Measurements from ENCODE around the gene PDK1.

The PDK1 gene

DNA sequence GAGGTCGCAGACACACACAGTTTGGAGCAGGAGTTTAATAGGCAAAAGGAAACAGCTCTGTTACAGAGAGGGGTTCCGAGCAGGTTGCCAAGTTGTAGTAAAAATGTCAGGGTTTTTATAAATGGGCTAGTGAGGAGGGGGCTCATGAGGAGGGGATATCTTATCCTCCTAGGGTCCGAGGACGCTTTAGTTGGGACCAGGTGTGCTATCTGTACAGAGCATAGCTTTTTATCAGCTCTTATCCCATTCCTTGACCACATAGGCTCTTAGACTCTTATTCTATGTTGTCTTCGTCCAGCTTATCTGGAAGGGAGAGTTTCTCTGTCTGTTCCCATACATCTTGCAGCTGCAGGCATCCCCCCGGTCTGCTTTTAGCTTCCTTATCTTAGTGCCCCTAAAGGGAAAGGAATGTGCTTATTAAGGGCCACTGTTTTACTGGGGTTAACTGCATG is 44.7 kb downstream of the PDK1 start:
- DNase-seq, result no peak

DNA sequence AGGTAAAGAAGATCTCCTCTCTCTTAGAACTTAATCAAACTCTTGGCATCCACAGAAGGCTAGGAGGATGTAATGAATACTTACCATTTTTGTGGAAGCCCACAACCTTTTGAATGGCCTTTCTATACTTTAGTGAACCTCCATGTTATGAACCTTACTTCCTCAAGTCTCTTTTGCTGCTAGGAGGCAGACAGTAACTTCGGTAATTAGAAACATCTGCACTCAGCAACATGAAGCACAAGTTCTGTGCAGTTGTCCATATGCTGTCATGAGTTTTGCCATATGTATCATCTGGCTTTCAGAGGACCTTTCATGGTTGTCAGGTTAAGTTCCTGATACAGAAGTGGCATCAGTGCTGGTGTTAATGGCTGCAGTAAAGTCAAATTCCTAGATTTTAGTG is 50.4 kb downstream of the PDK1 start:
- DNase-seq, result no peak

DNA sequence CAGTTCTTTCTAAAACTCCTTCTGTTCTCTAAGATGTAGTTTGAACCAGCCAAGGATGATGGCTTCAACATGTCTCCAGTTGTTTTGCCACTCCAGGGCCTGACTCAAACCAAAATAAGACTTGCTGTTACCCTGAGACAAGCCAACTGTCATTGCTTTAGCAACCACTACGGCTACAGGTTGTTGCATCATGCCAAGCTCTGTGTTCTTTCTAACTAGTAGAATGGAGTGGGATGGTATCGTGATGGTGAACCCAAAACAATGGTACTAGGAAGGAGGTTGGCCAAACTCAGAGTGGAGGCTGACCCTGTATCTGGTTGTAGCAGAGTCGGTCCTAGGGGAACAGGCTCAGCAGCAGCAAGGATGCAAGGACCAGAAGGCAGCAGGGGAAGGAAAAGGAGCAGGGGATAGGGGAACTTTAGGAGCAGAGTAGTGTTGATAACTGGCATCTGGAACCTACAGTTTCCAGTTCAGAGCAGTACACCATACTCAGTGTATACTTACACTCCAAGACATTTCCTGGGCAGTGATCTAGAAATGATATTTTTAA is 51.6 kb downstream of the PDK1 start:
- DNase-seq, result no peak

DNA sequence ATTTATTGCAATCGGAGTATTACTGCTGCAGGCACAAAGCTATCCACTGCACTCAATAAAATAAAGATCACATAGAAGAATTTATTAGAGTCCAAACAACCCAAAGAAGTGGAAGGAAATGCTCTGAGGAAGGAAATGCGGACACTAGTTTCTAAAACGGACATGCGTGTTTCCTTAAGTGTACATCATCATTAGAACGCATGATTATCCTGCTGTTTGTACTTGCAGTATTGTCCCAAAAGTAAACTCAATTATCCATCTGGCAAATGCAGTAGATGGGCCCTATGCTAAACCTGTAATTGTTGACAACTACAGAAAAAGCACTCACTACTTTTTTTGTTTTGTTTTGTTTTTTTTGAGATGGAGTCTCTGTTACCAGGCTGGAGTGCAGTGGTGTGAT is 53.6 kb downstream of the PDK1 start:
- no peak for DNase-seq

DNA sequence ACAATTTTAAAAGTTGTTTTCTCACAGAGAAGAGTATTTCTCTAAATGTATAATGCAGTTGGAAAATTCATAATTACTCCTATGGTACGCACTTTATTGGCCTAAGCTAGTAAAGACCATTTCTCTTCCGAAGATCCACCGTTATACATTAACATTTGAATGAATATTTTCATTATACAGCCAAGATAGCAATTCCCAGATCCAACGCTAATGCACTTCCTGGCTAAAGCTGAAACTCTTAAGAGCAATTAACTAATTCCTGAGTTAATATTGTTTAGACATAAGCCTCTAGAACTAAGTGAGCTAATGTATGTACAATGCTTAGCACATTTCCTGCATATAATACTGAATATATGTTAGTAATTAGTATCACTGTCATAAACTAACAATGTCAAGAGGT is 56.2 kb downstream of the PDK1 start:
- DNase-seq, result no peak

DNA sequence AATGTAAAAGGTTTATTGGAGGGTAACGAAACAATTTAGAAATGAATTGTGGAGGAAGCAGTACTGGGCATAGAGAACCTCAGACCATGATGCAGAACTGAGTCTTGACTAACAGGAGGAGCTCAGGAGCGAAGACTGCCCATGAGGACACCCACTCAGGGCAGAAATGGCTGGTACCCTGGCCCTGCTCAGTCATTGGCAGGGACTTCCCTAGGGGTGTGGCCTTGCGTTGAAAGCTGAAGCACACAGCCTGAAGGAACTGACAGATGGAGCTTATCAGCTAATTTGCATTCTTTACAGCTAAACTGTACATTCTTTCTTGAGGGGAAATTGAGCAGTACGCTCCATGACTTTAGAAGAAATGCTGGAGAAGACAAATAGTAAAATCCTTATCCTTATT is 57.1 kb downstream of the PDK1 start:
- no peak for DNase-seq

DNA sequence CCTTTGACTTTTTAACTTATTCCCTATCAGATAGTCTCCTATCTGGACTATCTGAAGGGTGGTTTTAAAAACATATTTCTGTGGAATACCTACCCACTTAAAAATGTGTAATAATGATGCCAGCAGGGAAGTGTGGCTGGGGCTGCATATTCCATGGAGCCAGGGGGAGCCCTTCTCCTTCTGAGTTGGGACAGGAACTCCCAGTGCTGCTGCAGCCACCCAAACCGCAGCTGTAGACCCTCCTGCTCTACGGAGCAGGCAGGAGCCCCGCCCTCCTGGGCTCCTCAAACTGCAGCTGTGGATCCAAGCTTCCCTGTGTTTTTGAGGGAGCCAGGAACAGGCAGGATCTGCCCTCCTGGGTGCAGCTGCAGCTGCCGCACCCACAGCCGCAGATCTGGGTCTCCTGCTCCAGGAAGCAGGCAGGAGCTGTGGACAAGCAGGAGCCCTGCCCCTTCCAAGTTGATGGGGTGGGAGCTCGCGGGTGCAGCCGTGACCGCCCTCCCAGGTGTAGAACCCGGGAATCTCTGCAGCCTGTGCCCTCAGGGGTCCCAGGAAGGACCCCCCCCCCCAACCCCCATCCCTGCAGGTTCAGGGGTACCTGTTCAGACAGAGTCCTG is 57.8 kb downstream of the PDK1 start:
- DNase-seq, result no peak

DNA sequence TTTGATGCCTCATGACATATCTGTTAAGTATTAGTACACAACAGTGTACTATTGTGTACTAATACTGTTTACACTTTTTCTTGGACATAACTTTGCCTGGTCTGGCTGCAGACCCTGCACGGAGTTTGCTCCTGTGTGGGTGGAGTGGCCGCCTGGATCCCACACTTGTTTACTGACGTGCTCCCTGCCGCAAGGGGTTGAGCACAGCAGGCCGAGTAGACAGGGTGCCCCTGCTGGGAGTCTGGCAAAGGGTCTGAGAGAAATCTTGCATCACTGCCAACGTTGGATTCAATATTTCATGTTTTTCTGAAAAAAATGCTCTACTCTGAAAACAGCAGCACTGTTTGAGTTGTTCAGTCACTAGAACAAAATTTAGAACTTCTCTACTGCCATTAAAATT is 59.0 kb downstream of the PDK1 start:
- no peak for DNase-seq

DNA sequence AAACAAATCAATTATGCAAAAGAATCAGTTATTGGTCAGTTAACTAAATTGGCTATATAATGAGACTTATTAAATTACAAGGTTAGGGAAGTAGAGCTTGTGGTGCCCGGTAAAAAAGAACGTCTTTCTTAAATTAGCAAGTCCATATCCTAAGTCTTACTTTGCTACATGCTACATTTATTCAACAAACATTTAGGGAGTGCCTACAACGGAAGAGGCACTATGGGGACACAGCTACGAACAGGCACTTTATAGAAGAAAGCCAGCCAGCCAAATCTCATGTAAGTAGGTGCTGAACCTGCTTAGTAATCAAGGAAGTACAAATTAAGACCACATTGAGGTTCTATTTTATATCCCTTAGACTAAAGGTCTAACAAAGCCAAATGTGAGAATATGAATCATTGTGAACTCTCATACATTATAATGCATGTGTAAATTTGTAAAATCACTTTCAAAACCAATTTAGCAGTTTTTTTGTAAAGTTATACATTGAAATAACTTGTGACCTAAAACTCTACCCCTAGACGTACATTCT is 59.9 kb downstream of the PDK1 start:
- DNase-seq, result no peak

DNA sequence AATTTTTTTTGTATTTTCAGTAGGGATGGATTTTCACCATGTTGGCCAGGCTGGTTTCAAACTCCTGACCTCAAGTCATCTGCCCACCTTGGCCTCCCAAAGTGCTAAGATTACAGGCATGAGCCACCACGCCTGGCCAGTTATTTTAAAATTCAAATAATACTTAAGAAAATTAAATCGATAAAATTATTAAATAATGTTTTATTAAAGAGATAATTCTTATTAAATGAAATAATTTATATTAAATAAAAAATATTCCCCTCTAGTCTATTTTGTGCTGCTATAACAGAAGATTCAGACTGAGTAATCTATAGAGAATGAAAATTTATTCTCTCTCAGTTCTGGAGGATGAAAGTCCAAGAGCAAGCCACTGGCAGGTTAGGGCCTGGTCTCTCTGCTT is 61.2 kb downstream of the PDK1 start:
- no peak for DNase-seq

DNA sequence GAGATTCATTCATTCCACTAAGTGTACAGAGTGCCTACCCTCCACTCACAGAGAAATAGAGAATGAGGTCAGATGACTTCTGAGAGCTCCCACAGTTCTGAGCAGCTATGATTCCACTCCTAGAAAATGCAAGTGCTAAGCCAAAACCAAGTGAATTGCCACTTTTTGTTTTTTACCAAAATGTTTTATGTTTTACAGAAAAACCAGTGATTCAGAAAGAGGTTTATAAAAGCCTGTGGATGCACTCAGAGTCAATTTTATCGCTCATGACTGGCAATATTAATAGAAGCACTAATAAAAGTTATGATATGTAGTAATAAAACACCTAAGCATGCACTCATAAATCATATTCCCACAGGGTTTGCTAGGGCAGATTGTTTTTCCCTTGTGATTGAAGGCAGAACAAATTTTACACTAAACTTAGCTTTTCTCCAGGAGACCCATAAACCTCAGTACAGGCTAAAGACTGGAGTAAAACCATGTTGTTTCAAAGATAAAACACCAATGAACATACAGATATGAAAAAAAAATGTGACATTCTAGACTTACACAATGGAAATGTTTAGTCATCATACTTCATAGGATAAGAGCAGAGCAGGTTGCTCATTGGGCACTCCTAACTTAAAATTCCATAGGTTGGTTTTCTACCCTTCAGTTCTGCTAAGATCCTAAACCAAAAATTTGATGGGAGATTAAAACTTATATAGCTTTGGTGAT is 67.5 kb downstream of the PDK1 start:
- no peak for DNase-seq

DNA sequence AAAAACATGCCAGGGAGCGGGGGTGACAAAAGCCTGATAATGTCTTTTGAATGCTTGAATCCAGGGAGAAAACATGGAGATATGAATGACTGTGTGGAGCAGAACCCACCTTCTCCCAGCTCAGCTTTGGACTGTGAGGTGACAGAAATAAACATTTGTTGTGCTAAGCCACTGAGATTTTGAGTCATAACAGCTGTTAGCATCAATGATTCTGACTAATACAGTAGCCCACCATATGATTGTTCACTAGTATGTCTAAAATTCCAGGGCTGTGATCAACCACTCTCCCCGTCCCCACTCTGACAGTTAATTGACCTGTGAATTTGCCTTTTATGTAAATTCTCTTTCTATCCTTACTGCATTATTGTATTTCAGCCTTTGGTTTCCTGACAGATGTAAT is 69.1 kb downstream of the PDK1 start:
- DNase-seq, result no peak

DNA sequence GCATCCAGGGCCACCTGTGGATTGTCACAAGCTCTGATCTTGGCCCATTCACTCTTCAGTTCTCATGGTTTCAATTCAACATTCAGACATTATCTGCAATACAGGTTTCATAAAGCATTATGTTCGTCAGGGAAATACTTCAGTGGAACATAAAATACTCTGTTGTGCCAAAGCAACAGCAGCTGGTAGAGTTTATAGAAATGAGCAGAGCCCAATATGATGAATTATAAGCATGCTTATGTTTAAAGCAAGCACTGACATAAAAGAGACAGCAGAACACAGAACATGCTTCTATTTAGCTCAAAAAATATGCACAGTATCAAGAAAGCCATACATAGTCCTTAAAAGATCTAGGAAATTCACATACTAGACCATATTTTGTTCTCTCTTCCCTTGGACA is 71.3 kb downstream of the PDK1 start:
- no peak for DNase-seq

DNA sequence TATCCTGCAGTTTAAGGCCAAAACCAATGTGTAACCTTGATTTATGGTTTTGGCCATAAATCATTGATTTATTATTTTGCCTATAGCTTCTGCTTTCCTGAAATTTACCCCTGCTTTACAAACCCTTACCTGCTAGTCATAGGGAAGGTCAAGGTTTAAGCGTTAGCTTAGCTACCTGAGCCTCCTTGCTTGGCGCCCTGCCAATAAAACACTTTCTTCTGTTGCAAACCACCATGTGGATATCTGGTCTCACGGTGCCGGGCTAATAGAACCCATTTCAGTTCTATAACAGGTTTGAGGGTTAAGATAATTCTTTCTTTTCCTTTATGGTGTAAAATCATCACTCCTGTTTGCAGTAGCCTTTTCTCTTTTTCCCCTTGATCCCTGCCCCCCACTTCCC is 72.2 kb downstream of the PDK1 start:
- no peak for DNase-seq

DNA sequence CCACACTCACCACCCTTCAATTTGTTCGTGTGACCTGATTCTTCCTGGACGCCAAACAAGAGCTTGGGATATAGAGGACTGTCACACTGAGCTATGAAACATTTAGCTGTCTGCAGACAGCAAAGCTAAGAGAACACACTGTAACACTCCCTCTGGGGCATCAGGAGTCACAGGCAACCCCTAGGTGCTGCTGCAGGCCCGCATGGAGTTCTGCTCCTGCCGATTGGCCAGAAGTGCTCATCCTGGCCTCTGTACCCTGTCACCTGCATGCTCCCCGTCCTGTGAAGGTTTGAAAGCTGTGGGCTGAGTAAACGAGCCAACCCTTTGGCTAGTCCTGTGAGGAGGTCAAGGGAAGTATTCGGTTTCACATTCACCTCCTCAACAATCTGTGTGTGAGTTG is 73.7 kb downstream of the PDK1 start:
- DNase-seq, result no peak

DNA sequence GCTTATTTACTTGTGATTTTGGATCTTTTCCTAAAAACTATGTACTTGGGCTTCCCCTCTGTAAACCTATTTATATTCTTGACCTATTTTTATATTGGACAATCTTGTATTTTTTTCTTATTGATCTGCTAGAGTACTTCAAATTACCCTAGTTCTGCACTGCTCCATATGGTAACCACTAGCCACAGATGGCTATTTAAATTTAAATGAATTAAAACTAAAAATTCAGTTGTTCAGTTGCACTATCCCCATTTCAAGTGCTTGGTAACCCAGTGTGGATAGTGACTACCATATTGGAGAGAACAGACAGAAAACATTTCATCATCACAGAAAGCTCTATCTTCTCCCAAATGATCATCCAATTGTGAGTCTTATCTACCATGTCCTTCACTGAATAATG is 74.3 kb downstream of the PDK1 start:
- no peak for DNase-seq

DNA sequence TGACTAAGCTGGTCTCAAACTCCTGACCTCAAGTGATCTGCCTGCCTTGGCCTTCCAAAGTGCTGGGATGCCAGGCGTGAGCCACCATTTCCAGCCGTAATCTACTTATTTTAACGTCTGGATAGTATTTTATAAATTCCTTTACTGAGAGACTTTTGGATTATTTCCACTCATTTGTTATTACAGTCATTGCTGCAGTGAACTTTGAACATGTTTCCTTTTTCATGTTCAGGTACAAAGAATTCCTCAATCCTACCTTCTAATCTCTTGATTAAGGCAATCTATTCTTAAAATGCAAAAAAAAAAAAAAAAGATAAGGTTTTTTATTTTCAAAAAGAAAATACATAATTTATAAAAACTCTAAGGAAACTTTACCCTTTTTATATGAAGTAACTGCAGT is 78.6 kb downstream of the PDK1 start:
- no peak for DNase-seq

DNA sequence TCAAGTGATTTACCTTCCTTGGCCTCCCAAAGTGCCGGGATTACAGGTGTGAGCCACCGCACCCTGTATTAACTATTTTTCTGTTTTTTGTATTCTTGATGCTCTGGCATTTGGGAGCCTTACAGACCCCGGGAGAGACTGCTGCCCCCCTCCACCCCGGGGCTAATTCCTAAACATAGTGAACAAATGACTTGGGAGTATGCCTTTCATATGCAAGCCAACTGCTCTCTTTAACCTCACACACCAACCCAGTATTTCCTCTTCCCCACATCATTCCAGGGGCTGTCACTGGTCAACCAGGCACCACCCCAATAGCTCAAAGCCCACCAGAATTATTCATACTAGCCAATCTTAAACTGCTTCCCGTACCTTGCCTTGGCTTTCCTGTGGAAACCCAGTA is 79.7 kb downstream of the PDK1 start:
- no peak for DNase-seq

DNA sequence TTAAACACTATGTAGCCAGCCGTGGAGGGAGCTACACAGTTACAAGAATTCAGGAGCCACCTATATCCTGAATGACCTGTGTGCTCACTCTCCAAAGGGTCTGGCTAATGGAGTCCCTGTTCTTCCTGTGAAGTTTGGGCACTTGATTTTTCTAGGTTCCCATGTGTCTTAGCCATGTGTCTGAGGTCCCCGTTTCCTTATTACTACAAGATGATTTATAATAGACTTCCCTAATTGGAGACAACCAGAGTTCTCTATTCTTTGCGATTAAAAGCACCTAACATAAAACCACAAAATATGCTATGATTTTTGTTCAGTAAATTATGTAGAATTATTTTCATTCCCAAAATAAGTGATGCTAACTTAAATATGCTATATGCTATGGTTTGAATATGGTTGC is 83.4 kb downstream of the PDK1 start:
- no peak for DNase-seq

DNA sequence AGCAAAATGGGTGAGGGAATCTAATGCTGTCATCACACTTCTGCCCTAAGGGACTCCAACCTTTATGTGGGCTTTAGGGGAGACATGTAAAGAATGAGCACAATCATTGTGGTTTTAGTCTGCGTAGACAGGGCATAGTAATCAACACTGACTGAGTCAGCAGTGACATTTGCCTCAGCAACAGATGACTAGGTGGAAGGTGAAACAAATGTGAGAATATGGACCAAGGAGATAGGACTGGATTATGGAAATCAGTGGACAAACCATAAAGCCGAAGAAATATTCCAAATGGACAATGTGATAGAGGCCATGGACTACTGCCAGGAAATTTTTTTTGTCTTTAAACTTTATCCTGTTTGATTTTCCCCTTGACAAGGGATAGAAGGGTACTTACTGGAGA is 83.9 kb downstream of the PDK1 start:
- DNase-seq, result no peak

DNA sequence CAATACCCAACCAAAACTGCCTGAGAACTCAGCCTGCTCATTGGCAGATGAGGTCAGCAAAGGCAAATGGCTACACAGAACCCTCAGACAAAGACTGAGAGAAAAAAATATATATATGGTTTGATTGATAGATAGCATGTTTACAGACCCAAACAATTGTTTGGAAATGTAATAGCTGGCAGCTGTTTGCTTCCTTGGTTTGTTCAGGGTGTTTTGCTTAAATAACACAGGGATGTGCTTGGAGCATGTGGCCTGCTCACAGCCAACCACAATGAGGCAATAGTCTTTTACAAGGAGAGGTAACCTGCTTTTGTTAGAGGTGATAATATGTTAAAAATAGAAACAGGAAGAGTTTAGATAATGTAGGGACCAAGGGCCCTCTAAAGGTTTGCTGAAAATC is 84.5 kb downstream of the PDK1 start:
- DNase-seq, result no peak

DNA sequence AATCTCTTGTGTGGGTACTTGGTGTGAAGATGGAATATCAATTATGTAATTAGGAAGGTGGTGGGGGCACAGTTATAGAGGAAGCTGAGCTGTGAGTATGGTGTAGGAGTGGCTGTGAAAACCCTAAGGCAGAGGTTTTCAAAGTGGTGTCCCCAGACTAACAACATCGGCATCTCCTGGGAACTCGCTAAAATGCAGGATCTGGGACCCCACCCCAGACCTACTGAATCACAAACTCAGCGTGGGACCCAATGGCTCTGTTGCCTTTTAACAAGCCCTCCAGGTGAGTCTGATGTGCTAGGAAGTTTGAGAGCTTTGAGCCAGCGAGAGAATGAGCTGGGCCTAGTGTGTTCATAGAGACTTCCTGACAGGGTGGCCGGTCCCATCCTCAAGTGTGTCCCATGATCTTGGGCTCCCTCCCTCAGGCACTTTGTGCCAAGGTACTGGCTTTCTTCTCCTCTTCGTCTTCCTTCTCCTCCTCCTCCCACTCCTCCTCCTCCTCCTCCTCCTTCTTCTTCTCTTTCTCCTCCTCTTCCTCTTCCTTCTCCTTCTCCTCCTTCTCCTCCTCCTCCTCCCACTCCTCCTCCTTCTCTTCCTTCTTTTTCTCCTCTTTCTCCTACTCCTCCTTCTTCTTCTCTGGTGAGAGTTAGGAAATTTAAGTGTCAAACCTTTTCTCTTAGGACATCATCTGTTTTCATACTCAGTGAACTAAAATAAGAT is 86.6 kb downstream of the PDK1 start:
- DNase-seq, result no peak

DNA sequence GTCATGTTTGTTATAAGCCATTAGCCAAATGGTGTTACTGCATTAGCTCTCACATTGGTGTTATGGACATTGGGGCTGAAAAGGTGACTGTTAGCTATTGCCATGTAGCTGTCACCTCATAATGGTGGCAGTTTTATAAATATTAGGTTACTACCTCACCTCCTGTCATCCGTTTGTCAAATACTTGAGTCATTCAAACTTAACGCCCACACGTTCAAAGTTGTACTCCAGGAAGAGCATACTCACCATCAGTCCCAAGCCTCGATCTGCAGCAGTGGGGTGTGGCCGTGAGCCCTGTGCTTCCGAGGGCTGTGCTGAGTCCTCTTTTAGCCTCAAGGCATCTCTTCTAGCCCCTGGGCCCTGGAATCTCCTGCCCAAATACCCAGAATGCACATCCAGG is 87.3 kb downstream of the PDK1 start:
- DNase-seq, result no peak

DNA sequence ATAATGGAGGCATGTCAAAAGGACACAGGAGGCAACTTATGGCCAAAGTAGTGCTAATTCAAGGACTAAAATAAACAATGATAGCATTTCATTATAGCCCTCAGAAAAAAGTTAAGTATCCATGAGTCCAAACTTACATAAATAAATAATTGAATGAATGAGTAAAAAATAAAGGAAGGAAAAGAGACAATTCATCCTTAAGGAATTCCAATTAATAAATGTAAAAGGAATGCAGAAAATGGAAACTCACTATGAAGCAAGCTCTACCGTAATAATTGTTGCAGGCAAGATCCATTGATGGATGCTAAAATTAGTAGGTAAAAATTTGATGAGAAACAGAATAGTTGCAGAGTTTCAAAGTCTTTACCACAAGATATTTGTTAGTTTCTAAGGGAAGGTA is 91.5 kb downstream of the PDK1 start:
- no peak for DNase-seq
